Activated CD4-positive, alpha-beta T cell treated with anti-CD3 and anti-CD28 coated beads, Interleukin-2, amount 10 ng/mL, durations not matched to agents 7 days and 5 days (primary cell): Measurements from ENCODE around the gene SAMMSON. TPM values are rescaled to one million over a fixed set of nuclear protein-coding genes. Genes with fewer than 3 reads are reported as not detected.

ENCODE experiments used
- CTCF ChIA-PET: fragments of 350-600 bp; sonication (Branson Sonifier 250); formaldehyde crosslinking; loops from one replicate; lab custom pipeline; 2021; ENCODE audit warnings: antibody characterized with exemption; lab: Charles Lee
- POLR2A ChIA-PET: fragments of 350-600 bp; sonication (Branson Sonifier 250); formaldehyde crosslinking; loops from one replicate; lab custom pipeline; 2021; ENCODE audit warnings: antibody characterized with exemption; lab: Charles Lee
- DNase-seq: peaks from one replicate; pipeline ENCODE4 v3.0.0-alpha.2; 2020
- H3K27ac Mint-ChIP-seq: one replicate; pipeline ENCODE4 v1.8.0; 2021; ENCODE audit warnings: mild to moderate bottlenecking, moderate library complexity, mixed read lengths
- H3K27me3 Mint-ChIP-seq: one replicate; pipeline ENCODE4 v1.8.0; 2021; ENCODE audit warnings: mixed read lengths
- H3K36me3 Mint-ChIP-seq: one replicate; pipeline ENCODE4 v1.8.0; 2021; ENCODE audit warnings: low read depth, mixed read lengths
- H3K4me1 Mint-ChIP-seq: one replicate; pipeline ENCODE4 v1.8.0; 2021; ENCODE audit warnings: mixed read lengths
- H3K4me3 Mint-ChIP-seq: one replicate; pipeline ENCODE4 v1.8.0; 2021; ENCODE audit warnings: mild to moderate bottlenecking, moderate library complexity, mixed read lengths
- H3K9me3 Mint-ChIP-seq: one replicate; pipeline ENCODE4 v1.8.0; 2021; ENCODE audit warnings: mixed read lengths
- total RNA-seq, 2 experiments: library from RNA; stranded (reverse); gene quantifications; one replicate each; pipeline ENCODE4 v1.2.3, GENCODE V29; 2021

The SAMMSON gene
- total RNA-seq, 2 experiments from 2014 or later, result not detected

DNA sequence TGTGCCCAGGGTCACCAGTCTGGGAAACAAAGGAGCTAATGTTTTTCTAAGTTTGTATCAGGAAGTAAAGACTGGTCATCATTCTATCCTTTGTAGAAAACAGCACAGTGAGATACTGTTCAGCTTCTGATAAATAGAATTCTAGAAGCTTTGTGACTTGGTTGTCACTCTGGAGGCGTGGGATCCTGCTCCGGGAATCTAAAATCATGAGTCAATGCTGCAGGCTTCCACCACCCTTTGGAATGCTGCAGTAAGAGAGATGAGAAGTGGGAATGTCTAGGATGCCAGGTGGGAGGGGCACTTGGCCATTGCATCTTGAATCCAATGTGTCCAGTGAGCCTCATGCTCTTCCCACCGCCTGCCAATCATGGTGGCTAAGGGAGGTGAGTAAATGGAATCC is 40.9 kb downstream of the SAMMSON start:
- H3K9me3 Mint-ChIP-seq, result no peaks in the 10 kb centered on the region
- H3K27ac Mint-ChIP-seq, result no peak overlapping the region
- no peaks in the 10 kb centered on the region for H3K36me3 Mint-ChIP-seq
- POLR2A ChIA-PET, result no interaction called here
- H3K4me1 Mint-ChIP-seq, result no peaks in the 10 kb centered on the region
- no peak overlapping the region for H3K4me3 Mint-ChIP-seq
- DNase-seq, result no peak
- CTCF ChIA-PET, result no interaction called here
- H3K27me3 Mint-ChIP-seq, result no peaks in the 10 kb centered on the region

DNA sequence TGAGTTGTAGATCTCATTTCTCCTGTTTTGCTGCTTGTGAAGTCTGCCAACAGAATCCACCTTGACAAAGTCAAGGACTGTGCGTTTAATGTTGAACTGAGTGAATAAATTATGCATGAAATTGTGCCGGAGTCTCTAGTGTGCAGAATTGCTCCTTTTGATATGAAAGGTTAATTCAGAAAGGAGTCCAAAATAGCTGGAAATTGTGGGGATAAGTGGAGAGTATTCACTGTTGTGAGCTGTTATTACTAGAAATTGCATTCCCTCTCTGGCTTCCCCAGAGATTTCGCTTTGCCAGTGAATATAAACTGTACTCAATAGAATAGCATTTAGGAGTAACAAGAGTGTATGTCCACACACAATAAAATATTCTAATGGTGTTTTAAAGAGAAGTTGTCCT is 43.1 kb downstream of the SAMMSON start:
- POLR2A ChIA-PET, result no interaction called here
- Mint-ChIP-seq H3K4me3 (no peak overlapping the region), H3K9me3 (no peaks in the 10 kb centered on the region), H3K27ac (no peak overlapping the region), H3K4me1 (no peaks in the 10 kb centered on the region), H3K36me3 (no peaks in the 10 kb centered on the region), H3K27me3 (no peaks in the 10 kb centered on the region)
- DNase-seq, result no peak
- CTCF ChIA-PET, result no interaction called here

GRCh38 chr3:70049761-70050160 is 50.2 kb downstream of the SAMMSON start:
- H3K4me3 Mint-ChIP-seq, result no peak overlapping the region
- no peak for DNase-seq
- no peaks in the 10 kb centered on the region for H3K36me3 Mint-ChIP-seq
- peaks cover 6% of the 10 kb centered on the region for H3K27me3 Mint-ChIP-seq
- POLR2A ChIA-PET, result no interaction called here
- no peaks in the 10 kb centered on the region for H3K4me1 Mint-ChIP-seq
- no peaks in the 10 kb centered on the region for H3K9me3 Mint-ChIP-seq
- no peak overlapping the region for H3K27ac Mint-ChIP-seq
- CTCF ChIA-PET, result no interaction called here

GRCh38 chr3:70053293-70053692 is 53.8 kb downstream of the SAMMSON start:
- Mint-ChIP-seq H3K9me3 (no peaks in the 10 kb centered on the region), H3K4me3 (no peak overlapping the region), H3K4me1 (no peaks in the 10 kb centered on the region), H3K27me3 (peaks cover 6% of the 10 kb centered on the region), H3K27ac (no peak overlapping the region), H3K36me3 (no peaks in the 10 kb centered on the region)
- POLR2A ChIA-PET, result no interaction called here
- no peak for DNase-seq
- CTCF ChIA-PET, result no interaction called here

DNA sequence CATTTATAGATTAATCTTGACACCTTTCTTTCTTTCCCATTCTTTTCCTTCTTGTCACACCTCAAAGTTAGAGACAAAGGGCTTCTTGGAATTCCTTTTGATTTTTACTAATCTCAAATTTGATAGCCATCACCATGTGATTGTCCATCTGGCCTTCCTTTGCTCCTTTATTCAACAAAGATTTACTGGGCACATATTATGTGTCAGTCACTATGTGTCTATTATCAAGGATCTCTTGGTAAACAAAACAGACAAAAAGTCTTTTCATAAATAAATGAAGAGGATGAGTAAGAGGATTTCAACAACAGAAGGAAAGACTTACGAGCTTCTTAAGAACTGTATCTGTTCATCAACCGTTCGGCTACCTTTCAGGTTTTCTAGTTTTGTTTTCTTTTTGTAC is 56.5 kb downstream of the SAMMSON start:
- no peaks in the 10 kb centered on the region for H3K36me3 Mint-ChIP-seq
- POLR2A ChIA-PET, result no interaction called here

DNA sequence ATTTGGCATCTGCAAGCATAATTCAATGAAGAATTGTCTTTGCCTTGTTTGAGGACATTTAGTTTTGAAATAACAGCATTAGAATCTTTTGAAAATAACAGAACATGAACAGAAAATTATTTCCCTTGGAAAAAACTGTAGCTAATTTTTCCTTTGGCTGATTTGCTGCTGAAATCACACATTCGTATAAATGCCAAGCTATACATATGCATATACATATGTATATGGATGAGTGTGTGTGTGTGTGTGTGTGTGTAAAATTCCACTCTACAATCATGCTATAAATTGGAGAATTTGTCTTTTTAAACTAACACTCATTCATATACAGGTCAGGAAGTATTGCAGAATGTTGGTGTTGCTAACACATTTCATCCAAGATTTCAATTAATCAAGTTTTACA is 57.9 kb downstream of the SAMMSON start:
- Mint-ChIP-seq H3K4me1 (no peaks in the 10 kb centered on the region), H3K27ac (no peak overlapping the region), H3K9me3 (no peaks in the 10 kb centered on the region), H3K4me3 (no peak overlapping the region), H3K27me3 (peaks cover 4% of the 10 kb centered on the region), H3K36me3 (no peaks in the 10 kb centered on the region)
- ChIA-PET CTCF (interaction anchor here (0.5 to 1.7 kb wide), 2 partner anchors 21 to 28 kb away, joined by 3 to 4 read pairs; no protein-coding TSS in a partner anchor), POLR2A (no interaction called here)
- DNase-seq, result no peak

More for the DNA sequence above, 56.5 kb downstream of the SAMMSON start:
- Mint-ChIP-seq H3K9me3 (no peaks in the 10 kb centered on the region), H3K27me3 (peaks cover 4% of the 10 kb centered on the region), H3K4me1 (no peaks in the 10 kb centered on the region), H3K27ac (no peak overlapping the region), H3K4me3 (no peak overlapping the region)
- CTCF ChIA-PET, result interaction anchor here (0.6 to 0.7 kb wide), 2 partner anchors 22 to 68 kb away, joined by 3 read pairs; no protein-coding TSS in a partner anchor
- no peak for DNase-seq

GRCh38 chr3:70061096-70061495 is 61.6 kb downstream of the SAMMSON start:
- H3K27me3 Mint-ChIP-seq, result peaks cover 2% of the 10 kb centered on the region
- CTCF ChIA-PET, result no interaction called here
- no peaks in the 10 kb centered on the region for H3K4me1 Mint-ChIP-seq
- H3K9me3 Mint-ChIP-seq, result no peaks in the 10 kb centered on the region
- POLR2A ChIA-PET, result no interaction called here
- H3K4me3 Mint-ChIP-seq, result no peak overlapping the region
- H3K27ac Mint-ChIP-seq, result no peak overlapping the region
- no peaks in the 10 kb centered on the region for H3K36me3 Mint-ChIP-seq
- no peak for DNase-seq

GRCh38 chr3:70064194-70064779 is 64.8 kb downstream of the SAMMSON start:
- CTCF ChIA-PET, result interaction anchor here (0.5 kb wide), 1 partner anchor 105 kb away, joined by 5 read pairs; no protein-coding TSS in a partner anchor
- peaks cover 3% of the 10 kb centered on the region for H3K27me3 Mint-ChIP-seq

GRCh38 chr3:70065696-70066253 is 66.2 kb downstream of the SAMMSON start:
- no peaks in the 10 kb centered on the region for H3K4me1 Mint-ChIP-seq
- no peak overlapping the region for H3K27ac Mint-ChIP-seq
- ChIA-PET POLR2A (no interaction called here), CTCF (no interaction called here)
- DNase-seq, result no peak
- no peak overlapping the region for H3K4me3 Mint-ChIP-seq
- no peaks in the 10 kb centered on the region for H3K9me3 Mint-ChIP-seq
- peaks cover 3% of the 10 kb centered on the region for H3K27me3 Mint-ChIP-seq
- no peaks in the 10 kb centered on the region for H3K36me3 Mint-ChIP-seq

More at GRCh38 chr3:70064194-70064779, 64.8 kb downstream of the SAMMSON start:
- no peak overlapping the region for H3K27ac Mint-ChIP-seq
- no peaks in the 10 kb centered on the region for H3K9me3 Mint-ChIP-seq
- no peaks in the 10 kb centered on the region for H3K4me1 Mint-ChIP-seq
- no peak overlapping the region for H3K4me3 Mint-ChIP-seq
- no peak for DNase-seq
- POLR2A ChIA-PET, result no interaction called here
- no peaks in the 10 kb centered on the region for H3K36me3 Mint-ChIP-seq

GRCh38 chr3:70067860-70068521 is 68.5 kb downstream of the SAMMSON start:
- ChIA-PET POLR2A (no interaction called here), CTCF (no interaction called here)
- Mint-ChIP-seq H3K27me3 (peaks cover 14% of the 10 kb centered on the region), H3K9me3 (no peaks in the 10 kb centered on the region), H3K36me3 (no peaks in the 10 kb centered on the region), H3K4me1 (no peaks in the 10 kb centered on the region), H3K4me3 (no peak overlapping the region), H3K27ac (no peak overlapping the region)
- no peak for DNase-seq

- no peaks in the 10 kb centered on the region for H3K36me3 Mint-ChIP-seq
- no peaks in the 10 kb centered on the region for H3K4me1 Mint-ChIP-seq
- CTCF ChIA-PET, result no interaction called here
- POLR2A ChIA-PET, result no interaction called here
- no peak overlapping the region for H3K27ac Mint-ChIP-seq
- no peaks in the 10 kb centered on the region for H3K9me3 Mint-ChIP-seq
- peaks cover 18% of the 10 kb centered on the region for H3K27me3 Mint-ChIP-seq
- no peak overlapping the region for H3K4me3 Mint-ChIP-seq
- DNase-seq, result no peak
These were observed 70.0 kb downstream of the SAMMSON start for GRCh38 chr3:70069557-70069956.

GRCh38 chr3:70071138-70071537 is 71.6 kb downstream of the SAMMSON start:
- POLR2A ChIA-PET, result no interaction called here
- no peaks in the 10 kb centered on the region for H3K4me1 Mint-ChIP-seq
- H3K27ac Mint-ChIP-seq, result no peak overlapping the region
- CTCF ChIA-PET, result no interaction called here
- no peaks in the 10 kb centered on the region for H3K36me3 Mint-ChIP-seq
- no peak overlapping the region for H3K4me3 Mint-ChIP-seq
- no peaks in the 10 kb centered on the region for H3K9me3 Mint-ChIP-seq
- H3K27me3 Mint-ChIP-seq, result peaks cover 20% of the 10 kb centered on the region
- no peak for DNase-seq

- Mint-ChIP-seq H3K9me3 (no peaks in the 10 kb centered on the region), H3K27ac (no peak overlapping the region), H3K27me3 (peaks cover 19% of the 10 kb centered on the region), H3K4me3 (no peak overlapping the region), H3K36me3 (no peaks in the 10 kb centered on the region), H3K4me1 (no peaks in the 10 kb centered on the region)
- ChIA-PET POLR2A (no interaction called here), CTCF (no interaction called here)
- DNase-seq, result no peak
These were observed 72.6 kb downstream of the SAMMSON start for GRCh38 chr3:70072180-70072579.
